ENCODE results near the gene ALG3. TPM values are rescaled to one million over a fixed set of nuclear protein-coding genes. Genes with fewer than 3 reads are reported as not detected.

ALG3 gene
- total RNA-seq, 1 donor from 2014 or later = 38.6 TPM

DNA sequence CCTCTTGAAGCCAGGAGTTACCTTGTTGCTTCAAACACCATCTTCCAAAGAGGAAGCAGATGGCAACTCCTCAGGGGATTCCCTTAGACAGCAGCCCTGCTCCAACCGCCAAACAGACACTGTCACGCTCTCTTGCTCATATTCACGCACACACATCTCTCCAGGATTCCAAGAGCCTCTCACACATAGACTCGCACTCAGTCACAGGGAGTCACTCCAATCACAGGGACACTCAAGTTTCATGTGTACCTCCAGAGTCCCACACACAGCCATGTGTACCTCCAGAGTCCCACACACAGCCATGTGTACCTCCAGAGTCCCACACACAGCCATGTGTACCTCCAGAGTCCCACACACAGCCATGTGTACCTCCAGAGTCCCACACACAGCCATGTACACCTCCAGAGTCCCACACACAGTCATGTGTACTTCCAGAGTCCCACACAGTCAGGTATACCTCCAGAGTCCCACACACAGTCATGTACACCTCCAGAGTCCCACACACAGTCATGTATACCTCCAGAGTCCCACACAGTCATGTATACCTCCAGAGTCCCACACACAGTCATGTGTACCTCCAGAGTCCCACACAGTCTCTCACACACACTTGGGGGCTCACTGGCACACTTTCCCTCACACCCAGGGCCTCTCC, 13.3 kb downstream of the ALG3 start:
- Mint-ChIP-seq H3K36me3 (ENCODE audit: low read depth, unreplicated experiment) (peaks cover 14% of the 10 kb centered on the region), H3K27ac (ENCODE audit: unreplicated experiment) (no peak overlapping the region), H3K4me1 (ENCODE audit: unreplicated experiment) (peaks cover 24% of the 10 kb centered on the region), H3K9me3 (ENCODE audit: unreplicated experiment) (no peaks in the 10 kb centered on the region), H3K4me3 (ENCODE audit: unreplicated experiment) (peak overlapping the region; percentile 11), H3K27me3 (ENCODE audit: unreplicated experiment) (peaks cover 39% of the 10 kb centered on the region)
- TF ChIP-seq CTCF (IDR thresholded peaks at IDR 0.05; ENCODE audit: unreplicated experiment) = no peak
- no peak for DNase-seq (ENCODE audit: low spot score)

DNA sequence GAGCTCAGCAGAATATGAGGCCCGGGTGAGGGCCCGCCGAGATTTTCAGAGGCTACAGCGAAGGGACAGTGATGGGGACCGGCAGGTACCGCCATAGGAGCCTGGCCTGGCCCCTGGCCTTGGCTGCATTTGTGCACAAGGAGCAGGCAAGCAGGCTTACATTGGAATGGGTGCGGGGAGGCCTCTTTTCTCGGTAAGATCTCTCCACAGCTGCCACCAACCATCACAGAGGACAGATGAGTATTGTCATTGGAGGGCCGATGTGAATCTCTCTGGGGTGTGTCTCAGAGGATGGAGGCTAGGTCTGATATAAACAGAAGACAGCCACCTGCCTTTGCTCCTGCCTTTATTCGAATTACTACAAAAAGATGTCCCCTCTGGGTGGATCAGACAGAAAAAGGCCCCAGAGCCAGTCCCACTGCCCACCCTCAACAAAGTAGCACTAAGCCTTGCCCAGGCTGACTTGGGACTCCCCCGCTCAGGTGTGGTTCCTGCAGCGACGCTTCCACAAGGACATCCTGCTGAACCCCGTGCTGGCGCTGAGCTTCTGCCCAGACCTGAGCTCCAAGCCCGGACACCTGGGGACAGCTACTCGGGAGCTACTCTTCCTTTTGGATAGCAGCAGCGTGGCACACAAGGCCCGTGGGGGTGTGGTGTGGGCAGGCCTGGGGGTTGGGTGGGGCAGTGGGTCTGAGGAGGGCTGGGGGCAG, 13.9 kb downstream of the ALG3 start:
- no peak for TF ChIP-seq CTCF (IDR thresholded peaks at IDR 0.05; ENCODE audit: unreplicated experiment)
- Mint-ChIP-seq H3K9me3 (ENCODE audit: unreplicated experiment) (no peaks in the 10 kb centered on the region), H3K27me3 (ENCODE audit: unreplicated experiment) (peaks cover 36% of the 10 kb centered on the region), H3K4me1 (ENCODE audit: unreplicated experiment) (peaks cover 24% of the 10 kb centered on the region), H3K27ac (ENCODE audit: unreplicated experiment) (no peak overlapping the region), H3K36me3 (ENCODE audit: low read depth, unreplicated experiment) (peaks cover 14% of the 10 kb centered on the region), H3K4me3 (ENCODE audit: unreplicated experiment) (no peak overlapping the region)
- DNase-seq (ENCODE audit: low spot score) = no peak

GRCh38 chr3:184234224-184234623, 14.5 kb downstream of the ALG3 start:
- no peaks in the 10 kb centered on the region for H3K9me3 Mint-ChIP-seq (ENCODE audit: unreplicated experiment)
- no peak overlapping the region for H3K27ac Mint-ChIP-seq (ENCODE audit: unreplicated experiment)
- no peak overlapping the region for H3K4me3 Mint-ChIP-seq (ENCODE audit: unreplicated experiment)
- peaks cover 38% of the 10 kb centered on the region for H3K27me3 Mint-ChIP-seq (ENCODE audit: unreplicated experiment)
- TF ChIP-seq CTCF (IDR thresholded peaks at IDR 0.05; ENCODE audit: unreplicated experiment) = no peak
- DNase-seq (ENCODE audit: low spot score) = no peak
- peaks cover 14% of the 10 kb centered on the region for H3K36me3 Mint-ChIP-seq (ENCODE audit: low read depth, unreplicated experiment)
- peaks cover 24% of the 10 kb centered on the region for H3K4me1 Mint-ChIP-seq (ENCODE audit: unreplicated experiment)

GRCh38 chr3:184233127-184233843, 15.5 kb downstream of the ALG3 start:
- no peak overlapping the region for H3K4me3 Mint-ChIP-seq (ENCODE audit: unreplicated experiment)
- no peak for DNase-seq (ENCODE audit: low spot score)
- H3K9me3 Mint-ChIP-seq (ENCODE audit: unreplicated experiment) = no peaks in the 10 kb centered on the region
- TF ChIP-seq CTCF (IDR thresholded peaks at IDR 0.05; ENCODE audit: unreplicated experiment) = no peak
- H3K27me3 Mint-ChIP-seq (ENCODE audit: unreplicated experiment) = peaks cover 41% of the 10 kb centered on the region
- H3K36me3 Mint-ChIP-seq (ENCODE audit: low read depth, unreplicated experiment) = peaks cover 14% of the 10 kb centered on the region
- peaks cover 24% of the 10 kb centered on the region for H3K4me1 Mint-ChIP-seq (ENCODE audit: unreplicated experiment)
- H3K27ac Mint-ChIP-seq (ENCODE audit: unreplicated experiment) = no peak overlapping the region

All from endothelial cell (in vitro differentiated cells).